Renal cortical epithelial cell (primary cell): ENCODE data around the gene SERPINB5. TPM values are rescaled to one million over a fixed set of nuclear protein-coding genes. Genes with fewer than 3 reads are reported as not detected.
"Not testable (repeated sequence)": the region's sequence is repeated elsewhere in the genome, so short reads cannot be mapped to it uniquely, and the experiment has no call there.

Experiments
- DNase-seq: peaks from one replicate; pipeline ENCODE4 v3.0.0-alpha.2; 2011; ENCODE audit warnings: low read depth
- total RNA-seq: library from RNA; depleted of rRNA; stranded (reverse); fragments of >200 nt; gene quantifications from 2 replicates; pipeline ENCODE4 v1.2.3, GENCODE V29; 2014

Gene SERPINB5
- 0.10 and 1.2 TPM in 2 replicates for total RNA-seq

- no peak for DNase-seq
These were observed at the start of gene SERPINB5 for GRCh38 chr18:63476668-63477067. Gene SERPINB5 (plus strand): TSS chr18:63476958. CDS start chr18:63484429, 7,471 bp downstream.

GRCh38 chr18:63427558-63427957, 49.2 kb upstream of the SERPINB5 start:
- DNase-seq = peak; percentile 84

- no peak for DNase-seq
These were observed 46.2 kb upstream of the SERPINB5 start for GRCh38 chr18:63430526-63430925.

- no peak for DNase-seq
These were observed 45.6 kb upstream of the SERPINB5 start for GRCh38 chr18:63431180-63431579.

GRCh38 chr18:63433334-63433866, 43.4 kb upstream of the SERPINB5 start:
- DNase-seq = no peak

GRCh38 chr18:63438181-63438580, 38.6 kb upstream of the SERPINB5 start:
- no peak for DNase-seq

GRCh38 chr18:63439334-63439733, 37.4 kb upstream of the SERPINB5 start:
- peak; percentile 67 for DNase-seq

GRCh38 chr18:63440219-63440618, 36.5 kb upstream of the SERPINB5 start:
- peak; percentile 54 for DNase-seq

- DNase-seq = no peak
These were observed 35.9 kb upstream of the SERPINB5 start for GRCh38 chr18:63440881-63441280.

- no peak for DNase-seq
These were observed 32.9 kb upstream of the SERPINB5 start for GRCh38 chr18:63443829-63444228.

- peak; percentile 12 for DNase-seq
These were observed 32.2 kb upstream of the SERPINB5 start for GRCh38 chr18:63444580-63444979.

- DNase-seq = no peak
These were observed 31.7 kb upstream of the SERPINB5 start for GRCh38 chr18:63445037-63445436.

GRCh38 chr18:63446266-63446665, 30.5 kb upstream of the SERPINB5 start:
- no peak for DNase-seq

- DNase-seq = no peak
These were observed 29.7 kb upstream of the SERPINB5 start for GRCh38 chr18:63447066-63447465.

- DNase-seq = no peak
These were observed 27.3 kb upstream of the SERPINB5 start for GRCh38 chr18:63449426-63449825.

- no peak for DNase-seq
These were observed 24.7 kb upstream of the SERPINB5 start for GRCh38 chr18:63451799-63452660.

- not testable (repeated sequence) for DNase-seq
These were observed 24.0 kb upstream of the SERPINB5 start for GRCh38 chr18:63452751-63453150.

- DNase-seq = peak; percentile 42
These were observed 22.3 kb upstream of the SERPINB5 start for GRCh38 chr18:63454497-63454896.

GRCh38 chr18:63457977-63458376, 18.8 kb upstream of the SERPINB5 start:
- no peak for DNase-seq

- DNase-seq = no peak
These were observed 16.3 kb upstream of the SERPINB5 start for GRCh38 chr18:63460414-63460813.

GRCh38 chr18:63464434-63464833, 12.3 kb upstream of the SERPINB5 start:
- no peak for DNase-seq

- DNase-seq = no peak
These were observed 11.7 kb upstream of the SERPINB5 start for GRCh38 chr18:63465059-63465458.

GRCh38 chr18:63467699-63468098, 9.1 kb upstream of the SERPINB5 start:
- DNase-seq = no peak
